Naive thymus-derived CD4-positive, alpha-beta T cell (primary cell): ENCODE results near the gene EXOC3. TPM values are rescaled to one million over a fixed set of nuclear protein-coding genes. Genes with fewer than 3 reads are reported as not detected.

Source experiments
- ATAC-seq: fragments of 150-1000 bp; cut with Tn5 transposase; 2 replicates; pipeline ENCODE4 v1.10.0; 2021; ENCODE audit warnings: mild to moderate bottlenecking, moderate library complexity
- CTCF ChIA-PET: fragments of 350-600 bp; sonication (Branson Sonifier 250); formaldehyde crosslinking; loops from one replicate; lab custom pipeline; 2021; ENCODE audit warnings: antibody characterized with exemption; lab: Charles Lee
- POLR2A ChIA-PET: fragments of 350-600 bp; sonication (Branson Sonifier 250); formaldehyde crosslinking; loops from one replicate; lab custom pipeline; 2021; ENCODE audit warnings: antibody characterized with exemption, inconsistent platforms; lab: Charles Lee
- DNase-seq, 9 donors: peaks; one replicate each; pipeline versions ENCODE4 v3.0.0 to v3.0.0-alpha.2; 2020 to 2022; ENCODE audit warnings: mixed read lengths in 1 of 9
- H3K27ac ChIP-seq: one replicate; pipeline ENCODE4 v1.7.0; 2013; ENCODE audit warnings: mild to moderate bottlenecking, low read depth, low read length, moderate library complexity
- H3K27me3 ChIP-seq, 2 donors: one replicate each; pipeline ENCODE4 v1.7.0; 2013; ENCODE audit warnings: low read length in 2 of 2, mild to moderate bottlenecking in 2 of 2, moderate library complexity in 2 of 2; ENCODE audit not compliant: control insufficient read depth in 2 of 2, insufficient read depth in 2 of 2
- H3K36me3 ChIP-seq, 3 experiments: 1 replicate in 2 of 3; 2 replicates in 1 of 3; pipeline ENCODE4 v1.7.0; 2013; ENCODE audit warnings: low read length in 3 of 3, mild to moderate bottlenecking in 3 of 3, moderate library complexity in 1 of 3; ENCODE audit not compliant: insufficient read depth in 3 of 3, control insufficient read depth in 2 of 3
- H3K4me1 ChIP-seq, 2 donors: one replicate each; pipeline ENCODE4 v1.7.0; 2013; ENCODE audit warnings: low read length in 2 of 2, mild to moderate bottlenecking in 2 of 2, moderate library complexity in 1 of 2; ENCODE audit not compliant: control insufficient read depth in 2 of 2, insufficient read depth in 2 of 2
- H3K4me3 ChIP-seq: 2 replicates; pipeline ENCODE4 v1.7.0; 2013; ENCODE audit warnings: mild to moderate bottlenecking, low read length
- H3K9me3 ChIP-seq, 3 experiments: 1 replicate in 2 of 3; 2 replicates in 1 of 3; pipeline ENCODE4 v1.7.0; 2013; ENCODE audit warnings: low read length in 3 of 3; ENCODE audit not compliant: control insufficient read depth in 2 of 3
- H3K27ac Mint-ChIP-seq, 9 donors: one replicate each; pipeline ENCODE4 v1.8.0; 2020 to 2022; ENCODE audit warnings: mixed read lengths in 9 of 9, mild to moderate bottlenecking in 8 of 9, moderate library complexity in 5 of 9, inconsistent platforms in 2 of 9
- H3K27me3 Mint-ChIP-seq, 5 donors: one replicate each; pipeline ENCODE4 v1.8.0; 2021 to 2022; ENCODE audit warnings: mixed read lengths in 5 of 5, mild to moderate bottlenecking in 1 of 5
- H3K36me3 Mint-ChIP-seq, 5 donors: one replicate each; pipeline ENCODE4 v1.8.0; 2020 to 2022; ENCODE audit warnings: mixed read lengths in 5 of 5, mild to moderate bottlenecking in 3 of 5, inconsistent platforms in 1 of 5
- H3K4me1 Mint-ChIP-seq, 7 donors: one replicate each; pipeline ENCODE4 v1.8.0; 2020 to 2022; ENCODE audit warnings: mixed read lengths in 7 of 7, mild to moderate bottlenecking in 3 of 7, inconsistent platforms in 1 of 7
- H3K4me3 Mint-ChIP-seq, 10 donors: one replicate each; pipeline ENCODE4 v1.8.0; 2020 to 2022; ENCODE audit warnings: mild to moderate bottlenecking in 10 of 10, mixed read lengths in 10 of 10, moderate library complexity in 6 of 10, inconsistent platforms in 2 of 10
- H3K9me3 Mint-ChIP-seq, 11 donors: one replicate each; pipeline ENCODE4 v1.8.0; 2020 to 2022; ENCODE audit warnings: mixed read lengths in 11 of 11, mild to moderate bottlenecking in 4 of 11, inconsistent platforms in 1 of 11, moderate library complexity in 1 of 11
- intact Hi-C, 2 donors: fragments of 100-400 bp; cut with micrococcal nuclease; formaldehyde crosslinking; loops; one replicate each; pipeline ENCODE4 v1.15.1; 2023
- polyA plus RNA-seq, 2 donors: library from polyadenylated mRNA; unstranded; fragments of 300-500 nt; fragmentation: Illumina TruSeq; gene quantifications; one replicate each; pipeline ENCODE4 v1.2.3, GENCODE V29; 2021
- total RNA-seq, 6 experiments: library from RNA in 5 of 6; stranded (reverse) in 5 of 6; gene quantifications; 1 replicate in 5 of 6; 2 replicates in 1 of 6; pipeline ENCODE4 v1.2.3 and lab custom pipeline; 2021 to 2026

EXOC3 gene
- total and polyA plus RNA-seq, 7 experiments from 2014 or later = 44.3 to 105 (median 89.3) TPM

DNA sequence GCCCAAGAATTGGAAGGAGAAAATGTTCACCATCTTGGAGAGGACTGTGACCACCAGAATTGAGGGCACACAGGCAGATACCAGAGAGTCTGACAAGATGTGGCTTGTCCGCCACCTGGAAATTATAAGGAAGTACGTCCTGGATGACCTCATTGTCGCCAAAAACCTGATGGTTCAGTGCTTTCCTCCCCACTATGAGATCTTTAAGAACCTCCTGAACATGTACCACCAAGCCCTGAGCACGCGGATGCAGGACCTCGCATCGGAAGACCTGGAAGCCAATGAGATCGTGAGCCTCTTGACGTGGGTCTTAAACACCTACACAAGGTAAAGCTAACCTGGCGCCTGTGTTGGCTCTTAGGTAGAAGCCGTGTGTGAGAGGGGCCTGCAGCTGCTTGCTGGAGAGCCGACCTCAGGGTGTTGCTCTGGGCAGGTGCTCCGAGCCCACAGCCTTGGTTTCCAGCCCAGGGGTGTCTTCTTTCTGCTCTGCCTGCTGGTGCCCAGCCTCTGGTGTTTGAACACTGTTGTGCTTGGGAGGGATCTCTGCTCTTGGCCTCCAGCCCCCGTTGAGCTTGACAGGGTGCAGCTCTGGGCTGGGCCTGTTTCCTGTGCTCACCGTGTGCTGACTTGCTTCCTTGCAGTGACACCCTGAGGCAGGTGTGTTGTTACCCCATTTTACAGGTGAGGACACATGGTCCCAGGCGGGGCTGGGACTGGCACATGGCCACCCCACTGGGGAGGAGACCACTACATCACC, 10.9 kb downstream of the EXOC3 start:
- Mint-ChIP-seq H3K36me3 (peaks cover 41 to 81% (median 66%) of the 10 kb centered on the region in 5 donors), H3K27me3 (no peaks in the 10 kb centered on the region), H3K27ac (peak overlapping the region; percentile 57 to 90 (median 78)), H3K4me1 (peaks cover 28 to 62% (median 50%) of the 10 kb centered on the region in 7 donors), H3K9me3 (peaks cover 4 to 27% (median 15%) of the 10 kb centered on the region in 11 donors), H3K4me3 (peak overlapping the region in 8 of 10 donors; percentile 2 to 75 (median 54))
- H3K4me1 ChIP-seq = peaks cover 0 to 20% of the 10 kb centered on the region in 2 donors
- peak; percentile 29 for ATAC-seq
- peak overlapping the region; percentile 18 for H3K27ac ChIP-seq
- ChIA-PET POLR2A (no interaction called here), CTCF (interaction anchor here (0.6 to 1.0 kb wide), 3 partner anchors 8 to 265 kb away, joined by 3 to 5 read pairs (median 4); no protein-coding TSS in a partner anchor)
- intact Hi-C loops = no loop called here
- peak in 1 of 9 donors; percentile 21 for DNase-seq
- no peak overlapping the region for H3K4me3 ChIP-seq
- H3K36me3 ChIP-seq = peaks cover 21 to 95% (median 23%) of the 10 kb centered on the region in 3 experiments
- H3K27me3 ChIP-seq = no peaks in the 10 kb centered on the region
- peaks cover 0 to 13% (median 0%) of the 10 kb centered on the region in 3 experiments for H3K9me3 ChIP-seq

DNA sequence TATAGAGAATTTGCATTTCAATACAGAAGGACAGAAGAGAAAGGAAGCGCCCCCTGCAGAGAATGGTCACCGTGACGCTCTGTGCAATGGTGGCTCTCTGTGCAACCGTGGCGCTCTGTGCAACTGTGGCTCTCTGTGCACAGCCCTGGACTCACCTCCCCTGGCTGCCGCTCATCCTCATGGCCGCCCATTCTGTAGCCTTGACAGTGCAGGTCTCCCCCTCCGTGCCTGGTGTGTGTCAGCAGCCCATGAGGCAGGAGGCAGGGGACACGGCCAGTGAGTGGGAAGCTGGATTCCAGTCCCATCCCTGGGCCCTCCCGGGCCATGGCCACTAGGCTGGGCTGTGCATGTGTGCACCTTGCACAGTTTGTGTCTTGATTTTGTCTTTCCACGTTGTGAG, 12.0 kb downstream of the EXOC3 start:
- peaks cover 34 to 79% (median 64%) of the 10 kb centered on the region in 5 donors for H3K36me3 Mint-ChIP-seq

DNA sequence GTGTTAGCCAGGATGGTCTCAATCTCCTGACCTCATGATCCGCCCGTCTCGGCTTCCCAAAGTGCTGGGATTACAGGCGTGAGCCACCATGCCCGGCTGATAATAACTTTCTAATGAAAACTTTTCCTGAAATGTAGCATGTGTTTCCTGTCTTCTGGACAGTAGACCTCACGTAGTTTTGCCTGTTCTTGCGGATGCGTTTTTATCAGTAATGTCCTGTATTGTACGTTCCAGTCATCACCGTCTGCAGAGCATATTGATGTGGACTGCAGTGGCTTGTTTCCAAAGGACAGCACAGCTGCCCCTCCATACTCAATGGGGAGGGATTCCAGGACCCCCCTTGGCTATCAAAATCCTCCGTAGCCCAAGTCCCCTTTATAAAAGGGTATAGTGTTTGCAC, 12.8 kb downstream of the EXOC3 start:
- intact Hi-C loops = no loop called here
- ChIA-PET POLR2A (no interaction called here), CTCF (no interaction called here)
- Mint-ChIP-seq H3K4me1 (peaks cover 22 to 68% (median 36%) of the 10 kb centered on the region in 7 donors), H3K4me3 (no peak overlapping the region), H3K27me3 (no peaks in the 10 kb centered on the region), H3K9me3 (peaks cover 4 to 21% (median 15%) of the 10 kb centered on the region in 11 donors), H3K36me3 (peaks cover 32 to 78% (median 60%) of the 10 kb centered on the region in 5 donors), H3K27ac (peak overlapping the region in 1 of 9 donors; percentile 17)
- Histone ChIP-seq H3K27ac (no peak overlapping the region), H3K4me1 (peaks cover 0 to 20% of the 10 kb centered on the region in 2 donors), H3K4me3 (no peak overlapping the region), H3K27me3 (no peaks in the 10 kb centered on the region), H3K36me3 (peaks cover 16 to 95% (median 23%) of the 10 kb centered on the region in 3 experiments), H3K9me3 (peaks cover 0 to 13% (median 0%) of the 10 kb centered on the region in 3 experiments)
- no peak for DNase-seq
- ATAC-seq = no peak

More for the DNA sequence above, 12.0 kb downstream of the EXOC3 start:
- Histone ChIP-seq H3K27me3 (no peaks in the 10 kb centered on the region), H3K4me1 (peaks cover 0 to 20% of the 10 kb centered on the region in 2 donors), H3K4me3 (no peak overlapping the region), H3K9me3 (peaks cover 0 to 13% (median 0%) of the 10 kb centered on the region in 3 experiments), H3K27ac (no peak overlapping the region), H3K36me3 (peaks cover 16 to 93% (median 23%) of the 10 kb centered on the region in 3 experiments)
- Mint-ChIP-seq H3K27ac (peak overlapping the region in 1 of 9 donors; percentile 89), H3K4me3 (no peak overlapping the region), H3K4me1 (peaks cover 22 to 59% (median 43%) of the 10 kb centered on the region in 7 donors), H3K27me3 (no peaks in the 10 kb centered on the region), H3K9me3 (peaks cover 4 to 27% (median 15%) of the 10 kb centered on the region in 11 donors)
- ChIA-PET POLR2A (no interaction called here), CTCF (no interaction called here)
- intact Hi-C loops = no loop called here
- DNase-seq (peak in 1 of 9 donors; percentile 19), ATAC-seq (no peak)

DNA sequence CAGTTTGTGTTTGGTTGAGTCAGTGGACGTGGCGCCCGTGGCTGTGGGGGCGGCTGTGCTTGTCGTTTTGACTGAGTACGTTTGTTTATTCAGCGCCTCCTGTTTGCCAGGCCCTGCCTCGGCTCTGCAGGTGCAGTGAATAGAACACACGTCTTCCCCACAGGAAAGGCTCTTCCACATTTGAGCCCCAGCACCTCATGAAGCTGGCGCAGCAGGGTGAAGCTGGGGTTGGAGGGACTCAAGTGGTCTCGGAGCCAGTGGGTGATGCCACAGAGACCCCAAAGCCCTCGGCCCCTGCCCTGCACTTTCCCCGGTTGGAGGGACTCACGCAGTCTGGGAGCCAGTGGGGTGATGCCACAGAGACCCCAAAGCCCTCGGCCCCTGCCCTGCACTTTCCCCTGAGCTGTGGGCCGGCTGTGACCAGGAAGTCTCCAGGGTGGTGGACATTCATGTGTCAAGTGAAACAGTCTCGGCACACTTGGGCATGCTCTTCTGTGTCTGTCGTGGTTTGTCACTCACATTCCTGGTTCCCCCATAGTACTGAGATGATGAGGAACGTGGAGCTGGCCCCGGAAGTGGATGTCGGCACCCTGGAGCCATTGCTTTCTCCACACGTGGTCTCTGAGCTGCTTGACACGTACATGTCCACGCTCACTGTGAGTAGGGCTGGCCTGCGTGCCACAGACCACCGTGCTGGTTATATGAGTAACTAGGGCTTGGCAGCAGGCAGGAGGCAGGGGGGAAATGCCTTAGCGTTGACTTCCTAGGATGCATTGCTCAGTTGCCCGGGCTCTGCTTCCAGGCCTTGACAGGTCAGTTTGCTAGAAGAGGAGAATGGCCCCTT, 13.6 kb downstream of the EXOC3 start:
- Mint-ChIP-seq H3K27ac (peak overlapping the region in 1 of 9 donors; percentile 21), H3K4me3 (no peak overlapping the region), H3K9me3 (peaks cover 4 to 15% (median 12%) of the 10 kb centered on the region in 11 donors), H3K4me1 (peaks cover 22 to 67% (median 36%) of the 10 kb centered on the region in 7 donors), H3K36me3 (peaks cover 29 to 72% (median 53%) of the 10 kb centered on the region in 5 donors), H3K27me3 (no peaks in the 10 kb centered on the region)
- Histone ChIP-seq H3K36me3 (peaks cover 13 to 89% (median 15%) of the 10 kb centered on the region in 3 experiments), H3K4me1 (peaks cover 0 to 20% of the 10 kb centered on the region in 2 donors), H3K27me3 (no peaks in the 10 kb centered on the region), H3K4me3 (no peak overlapping the region), H3K9me3 (peaks cover 0 to 10% (median 0%) of the 10 kb centered on the region in 3 experiments), H3K27ac (no peak overlapping the region)
- intact Hi-C loops = no loop called here
- ATAC-seq (no peak), DNase-seq (peak in 1 of 9 donors; percentile 17)
- ChIA-PET POLR2A (no interaction called here), CTCF (no interaction called here)

DNA sequence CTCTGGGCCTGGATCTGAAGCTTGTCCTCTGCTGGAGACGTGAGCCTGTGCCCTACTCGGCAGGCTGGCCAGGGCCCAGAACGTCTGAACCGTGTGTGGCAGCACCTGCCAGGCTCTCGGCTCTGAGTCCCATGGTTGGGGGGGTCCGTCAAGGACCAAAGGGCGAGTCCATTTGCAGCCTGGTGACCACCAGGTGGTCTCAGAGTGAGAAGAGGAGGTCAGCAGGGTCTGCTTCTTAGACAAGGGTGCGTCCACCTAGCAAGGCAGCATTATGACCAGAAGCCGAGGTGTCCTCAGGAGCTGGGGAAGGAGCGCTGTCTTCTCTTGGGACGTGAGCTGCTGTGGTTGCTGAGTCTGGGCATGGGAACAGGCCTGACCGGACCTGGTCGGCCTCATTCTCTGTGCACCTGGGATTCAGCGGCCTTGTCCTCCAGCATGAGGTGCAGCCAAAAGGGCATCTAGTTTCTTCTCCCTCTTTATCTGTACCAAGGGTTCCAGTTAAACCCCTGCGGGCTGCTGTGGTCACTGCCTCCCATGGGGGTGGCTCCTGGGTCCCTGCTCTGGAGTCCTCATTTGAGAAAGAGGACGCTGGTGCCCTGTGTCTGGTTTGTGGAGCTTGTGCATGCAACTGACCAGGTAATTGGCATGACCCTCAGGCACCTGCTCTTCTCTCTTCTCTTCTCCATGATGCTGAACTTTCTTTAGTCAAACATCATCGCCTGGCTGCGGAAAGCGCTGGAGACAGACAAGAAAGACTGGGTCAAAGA, 14.4 kb downstream of the EXOC3 start:
- Histone ChIP-seq H3K27ac (no peak overlapping the region), H3K36me3 (peaks cover 8 to 89% (median 16%) of the 10 kb centered on the region in 3 experiments), H3K4me1 (peaks cover 0 to 20% of the 10 kb centered on the region in 2 donors), H3K9me3 (peaks cover 0 to 2% (median 0%) of the 10 kb centered on the region in 3 experiments), H3K27me3 (no peaks in the 10 kb centered on the region), H3K4me3 (no peak overlapping the region)
- Mint-ChIP-seq H3K9me3 (peaks cover 0 to 8% (median 4%) of the 10 kb centered on the region in 11 donors), H3K36me3 (peaks cover 27 to 72% (median 53%) of the 10 kb centered on the region in 5 donors), H3K4me3 (no peak overlapping the region), H3K27ac (peak overlapping the region in 1 of 9 donors; percentile 38), H3K27me3 (no peaks in the 10 kb centered on the region), H3K4me1 (peaks cover 21 to 71% (median 32%) of the 10 kb centered on the region in 7 donors)
- DNase-seq (peak in 1 of 9 donors; percentile 20), ATAC-seq (no peak)
- POLR2A ChIA-PET = interaction anchor here (1.6 kb wide), 1 partner anchor 11 kb away, joined by 4 read pairs; no protein-coding TSS in a partner anchor
- intact Hi-C loops = no loop called here
- CTCF ChIA-PET = no interaction called here
